ENCODE data around the gene ZNF93. TPM values are rescaled to one million over a fixed set of nuclear protein-coding genes. Genes with fewer than 3 reads are reported as not detected.
A peak's percentile ranks its signal among the peaks of the same experiment; 100 is the strongest.
"Not testable (repeated sequence)": the region's sequence is repeated elsewhere in the genome, so short reads cannot be mapped to it uniquely, and the experiment has no call there.

ZNF93 gene
- total RNA-seq, 2 experiments from 2014 or later: 16.5 to 17.5 TPM

DNA sequence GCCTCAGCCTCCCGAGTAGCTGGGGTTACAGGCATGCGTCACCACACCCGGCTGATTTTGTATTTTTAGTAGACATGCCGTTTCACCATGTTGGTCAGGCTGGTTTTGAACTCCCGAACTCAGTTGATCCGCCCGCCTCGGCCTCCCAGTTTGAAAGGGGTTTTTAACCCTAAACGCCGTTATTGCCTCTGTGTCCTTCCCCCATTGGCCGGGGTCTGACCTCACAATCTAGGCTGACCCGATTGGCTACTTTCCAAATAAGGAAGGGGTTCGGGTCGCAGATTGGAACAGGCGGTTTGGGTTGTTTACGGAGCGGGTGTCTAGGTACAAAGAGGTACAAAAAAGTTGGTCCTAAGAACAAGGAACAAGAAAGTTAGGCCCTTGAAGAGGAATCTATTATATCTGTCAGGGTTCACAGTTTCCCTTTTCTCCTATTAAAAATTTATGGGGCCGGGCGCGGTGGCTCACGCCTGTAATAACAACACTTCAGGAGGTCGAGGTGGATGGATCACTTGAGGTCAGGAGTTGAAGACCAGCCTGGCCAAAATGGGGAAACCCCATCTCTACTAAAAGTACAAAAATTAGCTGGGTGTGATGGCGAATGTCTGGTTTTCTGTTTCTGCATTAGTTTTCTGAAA is 34.0 kb upstream of the ZNF93 start:
- TF ChIP-seq, protein P1, sequence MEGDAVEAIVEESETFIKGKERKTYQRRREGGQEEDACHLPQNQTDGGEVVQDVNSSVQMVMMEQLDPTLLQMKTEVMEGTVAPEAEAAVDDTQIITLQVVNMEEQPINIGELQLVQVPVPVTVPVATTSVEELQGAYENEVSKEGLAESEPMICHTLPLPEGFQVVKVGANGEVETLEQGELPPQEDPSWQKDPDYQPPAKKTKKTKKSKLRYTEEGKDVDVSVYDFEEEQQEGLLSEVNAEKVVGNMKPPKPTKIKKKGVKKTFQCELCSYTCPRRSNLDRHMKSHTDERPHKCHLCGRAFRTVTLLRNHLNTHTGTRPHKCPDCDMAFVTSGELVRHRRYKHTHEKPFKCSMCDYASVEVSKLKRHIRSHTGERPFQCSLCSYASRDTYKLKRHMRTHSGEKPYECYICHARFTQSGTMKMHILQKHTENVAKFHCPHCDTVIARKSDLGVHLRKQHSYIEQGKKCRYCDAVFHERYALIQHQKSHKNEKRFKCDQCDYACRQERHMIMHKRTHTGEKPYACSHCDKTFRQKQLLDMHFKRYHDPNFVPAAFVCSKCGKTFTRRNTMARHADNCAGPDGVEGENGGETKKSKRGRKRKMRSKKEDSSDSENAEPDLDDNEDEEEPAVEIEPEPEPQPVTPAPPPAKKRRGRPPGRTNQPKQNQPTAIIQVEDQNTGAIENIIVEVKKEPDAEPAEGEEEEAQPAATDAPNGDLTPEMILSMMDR (conservative IDR thresholded peaks at IDR 0.05; ENCODE audit: low read length): no peak
- no peak for TF ChIP-seq EZH2phosphoT487 (IDR thresholded peaks at IDR 0.05; ENCODE audit: borderline replicate concordance, low read depth, low read length)
- Histone ChIP-seq H4K20me1 (ENCODE audit: insufficient read depth, low read length) (no peaks in the 10 kb centered on the region), H3K36me3 (ENCODE audit: insufficient read depth, low read length) (peaks cover 45% of the 10 kb centered on the region), H3K9me3 (ENCODE audit: low read length) (peaks cover 33% of the 10 kb centered on the region), H3K79me2 (ENCODE audit: insufficient read depth, low read depth, low read length) (peaks cover 58% of the 10 kb centered on the region), H3K9me2 (ENCODE audit: insufficient read depth, low read length) (no peaks in the 10 kb centered on the region), H3K4me2 (ENCODE audit: low read length) (peak overlapping the region; percentile 80), H3K4me3 (ENCODE audit: low read depth, low read length, poor library complexity, severe bottlenecking) (peak overlapping the region; percentile 93), H2AFZ (ENCODE audit: low read length) (peak overlapping the region; percentile 66; the same call in 1 of the 2 replicates), H3K27ac (ENCODE audit: low read depth, low read length, poor library complexity, severe bottlenecking) (peak overlapping the region; percentile 89), H3K4me1 (ENCODE audit: insufficient read depth, low read length, poor library complexity, severe bottlenecking) (peaks cover 25% of the 10 kb centered on the region)
- BruUV-seq (replicated peaks): no TSS peak
- intact Hi-C loops (cut with micrococcal nuclease; ENCODE audit: unreplicated experiment): loop anchor here (1.0 to 5.0 kb wide), 3 partner anchors 36 to 203 kb away; partner anchors contain the start of genes ATP13A1, ZNF506 and ZNF93
- ChIA-PET CTCF (ENCODE audit: unreplicated experiment) (no interaction called here), POLR2A (interaction anchor here (0.8 to 5.1 kb wide), 6 partner anchors 10 to 197 kb away, joined by 3 to 24 read pairs (median 4); partner anchors contain the start of genes ZNF506 and ZNF93)
- peak; percentile 84 for DNase-seq (ENCODE audit: low spot score)

DNA sequence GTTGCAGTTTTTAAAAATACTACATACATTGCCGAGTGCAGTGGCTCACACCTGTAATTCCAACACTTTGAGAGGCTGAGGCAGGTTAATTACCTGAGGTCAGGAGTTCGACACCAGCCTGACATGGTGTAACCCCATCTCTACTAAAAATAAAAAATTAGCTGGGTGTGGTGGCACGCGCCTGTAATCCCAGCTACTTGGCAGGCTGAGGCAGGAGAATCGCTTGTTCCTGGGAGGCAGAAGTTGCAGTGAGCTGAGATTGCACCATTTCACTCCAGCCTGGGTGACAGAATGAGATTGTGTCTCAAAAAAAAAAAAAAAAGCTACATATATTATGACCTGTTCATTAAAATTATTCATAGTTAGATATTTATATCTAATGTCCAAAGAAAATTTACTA is 30.7 kb upstream of the ZNF93 start:
- H3K4me2 ChIP-seq (ENCODE audit: low read length); BruUV-seq (replicated peaks); H4K20me1 ChIP-seq (ENCODE audit: insufficient read depth, low read length); intact Hi-C loops (cut with micrococcal nuclease; ENCODE audit: unreplicated experiment); H3K9me2 ChIP-seq (ENCODE audit: insufficient read depth, low read length); H2AFZ ChIP-seq (ENCODE audit: low read length); H3K27ac ChIP-seq (ENCODE audit: low read depth, low read length, poor library complexity, severe bottlenecking); DNase-seq (ENCODE audit: low spot score); H3K4me3 ChIP-seq (ENCODE audit: low read depth, low read length, poor library complexity, severe bottlenecking); CTCF ChIA-PET (ENCODE audit: unreplicated experiment): not testable (repeated sequence)
- H3K4me1 ChIP-seq (ENCODE audit: insufficient read depth, low read length, poor library complexity, severe bottlenecking): peaks cover 25% of the 10 kb centered on the region
- H3K36me3 ChIP-seq (ENCODE audit: insufficient read depth, low read length): peaks cover 78% of the 10 kb centered on the region
- H3K9me3 ChIP-seq (ENCODE audit: low read length): peaks cover 57% of the 10 kb centered on the region
- H3K79me2 ChIP-seq (ENCODE audit: insufficient read depth, low read depth, low read length): peaks cover 91% of the 10 kb centered on the region
- POLR2A ChIA-PET: interaction anchor here (0.6 kb wide), 1 partner anchor 49 kb away, joined by 3 read pairs; no protein-coding TSS in a partner anchor

DNA sequence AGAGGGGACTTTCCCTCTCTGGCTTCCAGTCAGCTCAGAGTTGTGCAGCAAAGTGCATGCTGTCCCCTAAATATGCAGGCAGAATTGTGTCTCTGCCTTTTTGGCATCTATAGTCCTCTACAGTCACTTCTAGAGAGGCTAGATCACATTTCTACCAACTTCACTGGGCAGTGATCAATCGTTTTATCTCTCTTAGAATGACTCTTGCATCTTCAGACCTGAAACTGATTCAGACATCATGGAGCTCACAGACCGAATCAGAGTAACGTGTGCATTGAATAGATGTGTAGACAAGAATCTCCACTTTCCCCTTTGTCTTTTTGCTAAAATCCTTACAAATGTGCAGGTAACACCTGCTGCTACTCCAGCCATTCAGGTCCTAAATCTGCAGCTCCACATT is 28.8 kb upstream of the ZNF93 start:
- CTCF ChIA-PET (ENCODE audit: unreplicated experiment): no interaction called here
- no peaks in the 10 kb centered on the region for H3K9me2 ChIP-seq (ENCODE audit: insufficient read depth, low read length)

More for the DNA sequence above, 28.8 kb upstream of the ZNF93 start:
- Histone ChIP-seq H3K36me3 (ENCODE audit: insufficient read depth, low read length) (peaks cover 97% of the 10 kb centered on the region), H3K4me2 (ENCODE audit: low read length) (no peak overlapping the region), H3K27ac (ENCODE audit: low read depth, low read length, poor library complexity, severe bottlenecking) (peak overlapping the region; percentile 38), H4K20me1 (ENCODE audit: insufficient read depth, low read length) (no peaks in the 10 kb centered on the region), H2AFZ (ENCODE audit: low read length) (no peak overlapping the region), H3K9me3 (ENCODE audit: low read length) (peaks cover 65% of the 10 kb centered on the region), H3K4me3 (ENCODE audit: low read depth, low read length, poor library complexity, severe bottlenecking) (no peak overlapping the region), H3K79me2 (ENCODE audit: insufficient read depth, low read depth, low read length) (peaks cover 93% of the 10 kb centered on the region), H3K4me1 (ENCODE audit: insufficient read depth, low read length, poor library complexity, severe bottlenecking) (peaks cover 25% of the 10 kb centered on the region)
- no peak for TF ChIP-seq EZH2phosphoT487 (IDR thresholded peaks at IDR 0.05; ENCODE audit: borderline replicate concordance, low read depth, low read length)
- TF ChIP-seq, protein P1 (conservative IDR thresholded peaks at IDR 0.05; ENCODE audit: low read length): no peak
- BruUV-seq (replicated peaks): no TSS peak
- no peak for DNase-seq (ENCODE audit: low spot score)
- intact Hi-C loops (cut with micrococcal nuclease; ENCODE audit: unreplicated experiment): no loop called here
- POLR2A ChIA-PET: interaction anchor here (1.4 kb wide), 1 partner anchor 82 kb away, joined by 5 read pairs; no protein-coding TSS in a partner anchor

Data from OCI-LY7 (cell line).